HL-60 (cell line): ENCODE results near the gene HMCN1.

Experiments used
- DNase-seq, 2 experiments: peaks; one replicate each; pipeline ENCODE4 v3.0.0-alpha.2; 2010 to 2020; ENCODE audit warnings: low read depth in 1 of 2, low spot score in 1 of 2
- H3K27ac ChIP-seq: fragments of 250-450 bp; sonication (Bioruptor Pico); replicated peaks from 2 replicates; pipeline ENCODE4 v1.5.1; 2020; ENCODE audit warnings: mild to moderate bottlenecking, moderate library complexity
- H3K27me3 ChIP-seq: fragments of 250-450 bp; sonication (Bioruptor Pico); 2 replicates; pipeline ENCODE4 v1.5.1; 2021; ENCODE audit warnings: mild to moderate bottlenecking, moderate library complexity; ENCODE audit not compliant: insufficient read depth, poor library complexity, severe bottlenecking
- H3K4me3 ChIP-seq: replicated peaks from 2 replicates; pipeline ENCODE4 v1.5.1; 2011; ENCODE audit warnings: mild to moderate bottlenecking, control low read depth, low read length; ENCODE audit not compliant: insufficient read depth
- GABPA ChIP-seq: IDR thresholded peaks from 2 replicates; pipeline ENCODE4 v1.6.1; 2012; ENCODE audit warnings: low read depth
- POLR2AphosphoS5 ChIP-seq: IDR thresholded peaks from 2 replicates; pipeline ENCODE4 v1.6.1; 2012; ENCODE audit warnings: low read depth
- SPI1 ChIP-seq: IDR thresholded peaks from 2 replicates; pipeline ENCODE4 v1.6.1; 2012; ENCODE audit warnings: low read depth, mild to moderate bottlenecking, borderline replicate concordance
- TF ChIP-seq, protein P1 (sequence below): IDR thresholded peaks from one replicate; pipeline ENCODE4 v1.5.1; 2011; ENCODE audit warnings: low read length, control low read depth, inconsistent platforms; ENCODE audit not compliant: insufficient read depth
- TF ChIP-seq, protein P2 (sequence below): IDR thresholded peaks from 2 replicates; pipeline ENCODE4 v1.6.1; 2012; ENCODE audit warnings: low read depth; ENCODE audit not compliant: insufficient replicate concordance

HMCN1 gene

DNA sequence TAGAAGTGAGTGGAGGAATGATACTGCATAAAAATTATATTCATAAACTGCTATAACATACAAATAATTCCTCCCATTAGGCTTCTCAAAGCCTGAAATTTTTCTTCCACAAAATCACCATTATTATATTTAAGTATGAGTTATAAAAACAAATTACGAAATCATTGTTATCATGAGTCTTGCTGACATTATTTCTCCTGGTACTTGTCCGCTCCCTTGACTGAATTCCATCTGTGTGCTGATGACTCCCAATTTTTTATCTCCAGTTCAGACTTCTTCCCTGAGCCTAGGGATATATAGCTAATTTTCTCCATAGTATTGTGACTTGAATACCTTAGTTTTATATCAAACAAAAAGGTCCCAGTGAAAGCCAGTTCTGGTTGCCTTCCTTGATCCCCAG, 268.2 kb downstream of the HMCN1 start:
- no peak overlapping the region for H3K27ac ChIP-seq
- H3K4me3 ChIP-seq, result no peak overlapping the region
- DNase-seq, result no peak
- TF ChIP-seq GABPA (no peak), SPI1 (no peak), POLR2AphosphoS5 (no peak)
- TF ChIP-seq, protein P1, sequence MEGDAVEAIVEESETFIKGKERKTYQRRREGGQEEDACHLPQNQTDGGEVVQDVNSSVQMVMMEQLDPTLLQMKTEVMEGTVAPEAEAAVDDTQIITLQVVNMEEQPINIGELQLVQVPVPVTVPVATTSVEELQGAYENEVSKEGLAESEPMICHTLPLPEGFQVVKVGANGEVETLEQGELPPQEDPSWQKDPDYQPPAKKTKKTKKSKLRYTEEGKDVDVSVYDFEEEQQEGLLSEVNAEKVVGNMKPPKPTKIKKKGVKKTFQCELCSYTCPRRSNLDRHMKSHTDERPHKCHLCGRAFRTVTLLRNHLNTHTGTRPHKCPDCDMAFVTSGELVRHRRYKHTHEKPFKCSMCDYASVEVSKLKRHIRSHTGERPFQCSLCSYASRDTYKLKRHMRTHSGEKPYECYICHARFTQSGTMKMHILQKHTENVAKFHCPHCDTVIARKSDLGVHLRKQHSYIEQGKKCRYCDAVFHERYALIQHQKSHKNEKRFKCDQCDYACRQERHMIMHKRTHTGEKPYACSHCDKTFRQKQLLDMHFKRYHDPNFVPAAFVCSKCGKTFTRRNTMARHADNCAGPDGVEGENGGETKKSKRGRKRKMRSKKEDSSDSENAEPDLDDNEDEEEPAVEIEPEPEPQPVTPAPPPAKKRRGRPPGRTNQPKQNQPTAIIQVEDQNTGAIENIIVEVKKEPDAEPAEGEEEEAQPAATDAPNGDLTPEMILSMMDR, result no peak
- TF ChIP-seq, protein P2, sequence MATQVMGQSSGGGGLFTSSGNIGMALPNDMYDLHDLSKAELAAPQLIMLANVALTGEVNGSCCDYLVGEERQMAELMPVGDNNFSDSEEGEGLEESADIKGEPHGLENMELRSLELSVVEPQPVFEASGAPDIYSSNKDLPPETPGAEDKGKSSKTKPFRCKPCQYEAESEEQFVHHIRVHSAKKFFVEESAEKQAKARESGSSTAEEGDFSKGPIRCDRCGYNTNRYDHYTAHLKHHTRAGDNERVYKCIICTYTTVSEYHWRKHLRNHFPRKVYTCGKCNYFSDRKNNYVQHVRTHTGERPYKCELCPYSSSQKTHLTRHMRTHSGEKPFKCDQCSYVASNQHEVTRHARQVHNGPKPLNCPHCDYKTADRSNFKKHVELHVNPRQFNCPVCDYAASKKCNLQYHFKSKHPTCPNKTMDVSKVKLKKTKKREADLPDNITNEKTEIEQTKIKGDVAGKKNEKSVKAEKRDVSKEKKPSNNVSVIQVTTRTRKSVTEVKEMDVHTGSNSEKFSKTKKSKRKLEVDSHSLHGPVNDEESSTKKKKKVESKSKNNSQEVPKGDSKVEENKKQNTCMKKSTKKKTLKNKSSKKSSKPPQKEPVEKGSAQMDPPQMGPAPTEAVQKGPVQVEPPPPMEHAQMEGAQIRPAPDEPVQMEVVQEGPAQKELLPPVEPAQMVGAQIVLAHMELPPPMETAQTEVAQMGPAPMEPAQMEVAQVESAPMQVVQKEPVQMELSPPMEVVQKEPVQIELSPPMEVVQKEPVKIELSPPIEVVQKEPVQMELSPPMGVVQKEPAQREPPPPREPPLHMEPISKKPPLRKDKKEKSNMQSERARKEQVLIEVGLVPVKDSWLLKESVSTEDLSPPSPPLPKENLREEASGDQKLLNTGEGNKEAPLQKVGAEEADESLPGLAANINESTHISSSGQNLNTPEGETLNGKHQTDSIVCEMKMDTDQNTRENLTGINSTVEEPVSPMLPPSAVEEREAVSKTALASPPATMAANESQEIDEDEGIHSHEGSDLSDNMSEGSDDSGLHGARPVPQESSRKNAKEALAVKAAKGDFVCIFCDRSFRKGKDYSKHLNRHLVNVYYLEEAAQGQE, result no peak
- H3K27me3 ChIP-seq, result no peaks in the 10 kb centered on the region

DNA sequence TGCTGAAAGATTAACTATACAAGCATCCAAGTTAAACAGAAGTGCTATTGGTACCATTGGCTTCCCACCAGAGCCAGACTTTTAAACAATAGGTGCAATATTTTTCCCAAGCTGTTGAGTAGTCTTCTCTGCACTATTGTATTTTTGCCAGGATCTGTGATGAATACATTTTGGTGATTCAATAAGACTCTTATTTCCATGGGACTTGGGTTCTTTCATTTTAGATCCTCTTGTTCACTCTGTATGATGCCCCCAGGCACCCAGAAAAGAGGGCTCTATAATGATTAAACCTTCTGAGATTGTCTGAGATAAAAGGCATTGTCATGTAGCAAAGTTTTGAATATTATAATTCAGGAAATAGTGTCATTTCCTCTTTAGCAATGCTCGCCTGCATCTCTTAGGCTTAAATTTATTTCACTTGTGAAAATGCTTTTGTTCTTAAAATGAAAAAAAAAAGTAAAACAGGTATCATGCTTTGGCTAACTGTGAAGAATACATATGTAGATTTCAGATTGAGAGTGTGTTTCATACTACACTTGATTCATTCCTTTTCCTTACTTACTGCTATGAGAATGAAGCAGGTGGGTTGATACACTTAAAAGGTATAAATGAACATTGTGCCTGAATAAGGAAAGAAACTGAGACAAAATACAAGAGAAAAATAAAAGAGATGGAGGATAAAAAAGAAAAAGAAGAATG, 275.0 kb downstream of the HMCN1 start:
- H3K4me3 ChIP-seq, result no peak overlapping the region
- H3K27ac ChIP-seq, result no peak overlapping the region
- no peak for DNase-seq
- TF ChIP-seq SPI1, result no peak
- no peak for TF ChIP-seq GABPA
- no peak for TF ChIP-seq POLR2AphosphoS5
- TF ChIP-seq, protein P1, result no peak
- TF ChIP-seq, protein P2, result no peak
- no peaks in the 10 kb centered on the region for H3K27me3 ChIP-seq

DNA sequence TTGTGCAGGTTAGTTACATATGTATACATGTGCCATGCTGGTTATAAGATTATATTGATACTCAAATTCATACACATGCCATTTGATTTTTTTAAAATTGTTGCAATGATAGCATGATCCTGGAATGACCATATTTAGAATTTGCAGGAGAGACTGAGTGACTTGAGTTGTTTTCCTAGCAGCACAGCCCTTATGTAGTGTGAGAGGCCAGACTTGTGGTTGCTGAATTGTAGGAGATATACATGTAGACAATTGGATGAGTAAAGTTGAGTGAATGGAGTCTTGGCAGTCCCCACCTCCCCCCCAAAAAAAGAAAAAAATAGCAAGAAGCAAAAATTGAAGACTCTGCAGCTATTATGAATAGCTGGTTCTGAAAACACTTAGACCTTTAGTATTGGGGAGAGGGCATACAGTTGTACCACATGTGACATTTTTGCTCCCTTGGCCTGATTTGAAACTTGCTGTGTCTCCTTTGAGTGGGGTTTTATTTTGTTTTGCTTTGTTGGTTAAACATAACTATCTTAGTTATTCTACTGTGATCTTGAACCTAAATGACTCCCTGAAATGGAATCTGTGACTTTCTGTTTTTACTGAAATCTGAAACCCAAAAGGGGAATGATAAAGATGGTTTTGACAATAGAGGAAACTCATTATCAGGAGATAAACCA, 280.3 kb downstream of the HMCN1 start:
- no peak overlapping the region for H3K27ac ChIP-seq
- no peak overlapping the region for H3K4me3 ChIP-seq
- no peaks in the 10 kb centered on the region for H3K27me3 ChIP-seq
- TF ChIP-seq POLR2AphosphoS5, result no peak
- TF ChIP-seq, protein P1, result no peak
- no peak for TF ChIP-seq GABPA
- TF ChIP-seq, protein P2, result no peak
- TF ChIP-seq SPI1, result no peak
- DNase-seq, result no peak
